HepG2 (cell line): Measurements from ENCODE around the gene ZSCAN21. TPM values are rescaled to one million over a fixed set of nuclear protein-coding genes. Genes with fewer than 3 reads are reported as not detected.

Experiments used
- CERS6 ChIP-seq: sonication (generic); formaldehyde crosslinking; IDR thresholded peaks from 2 replicates; pipeline ENCODE4 v1.5.0; 2020; ENCODE audit warnings: missing genetic modification reagents
- E2F1 ChIP-seq: sonication (generic); formaldehyde crosslinking; IDR thresholded peaks from 2 replicates; pipeline ENCODE4 v1.5.0; 2020; ENCODE audit warnings: missing genetic modification reagents
- HNF1B ChIP-seq: sonication (generic); formaldehyde crosslinking; IDR thresholded peaks from 2 replicates; pipeline ENCODE4 v1.5.1; 2020; ENCODE audit warnings: mild to moderate bottlenecking, moderate library complexity, missing genetic modification reagents
- MLX ChIP-seq: IDR thresholded peaks from 2 replicates; pipeline ENCODE4 v1.6.1; 2016
- MTA1 ChIP-seq: sonication (generic); formaldehyde crosslinking; IDR thresholded peaks from 2 replicates; pipeline ENCODE4 v1.4.0; 2020; ENCODE audit warnings: missing genetic modification reagents, mild to moderate bottlenecking, borderline replicate concordance
- NRL ChIP-seq: sonication (generic); formaldehyde crosslinking; IDR thresholded peaks from 2 replicates; pipeline ENCODE4 v1.5.0; 2020; ENCODE audit warnings: missing genetic modification reagents, mild to moderate bottlenecking, moderate library complexity, borderline replicate concordance
- PTBP1 ChIP-seq: fragments of 200-400 bp; formaldehyde crosslinking; IDR thresholded peaks from 2 replicates; pipeline ENCODE4 v1.6.1; 2018; ENCODE audit warnings: low read length, low read depth; ENCODE audit not compliant: poor library complexity, severe bottlenecking
- SKIL ChIP-seq: sonication (generic); formaldehyde crosslinking; IDR thresholded peaks from 2 replicates; pipeline ENCODE4 v1.8.0; 2022; ENCODE audit warnings: missing genetic modification reagents, mild to moderate bottlenecking, moderate library complexity, borderline replicate concordance
- SMARCE1 ChIP-seq: fragments of 450-650 bp; IDR thresholded peaks from 2 replicates; pipeline ENCODE4 v1.6.1; 2017; ENCODE audit warnings: borderline replicate concordance
- SP5 ChIP-seq: IDR thresholded peaks from 2 replicates; pipeline ENCODE4 v1.6.1; 2016; ENCODE audit warnings: low read depth, borderline replicate concordance
- SUZ12 ChIP-seq: fragments of 150-350 bp; IDR thresholded peaks from 2 replicates; pipeline ENCODE4 v1.6.1; 2014; ENCODE audit warnings: low read depth, low read length
- TEAD3 ChIP-seq: optimal IDR thresholded peaks from 2 replicates; pipeline ENCODE3; 2016; ENCODE audit warnings: borderline replicate concordance
- TGIF2 ChIP-seq: IDR thresholded peaks from 2 replicates; pipeline ENCODE4 v1.6.1; 2016; ENCODE audit warnings: control low read depth, missing compliant biosample characterization
- XRCC5 ChIP-seq: fragments of 200-400 bp; formaldehyde crosslinking; optimal IDR thresholded peaks from 2 replicates; pipeline ENCODE3; 2017; ENCODE audit warnings: mild to moderate bottlenecking, low read length
- ZBTB1 ChIP-seq: sonication (generic); formaldehyde crosslinking; IDR thresholded peaks from 2 replicates; pipeline ENCODE4 v1.4.0; 2020; ENCODE audit warnings: missing genetic modification reagents, borderline replicate concordance
- ZNF432 ChIP-seq: sonication (generic); formaldehyde crosslinking; IDR thresholded peaks from 2 replicates; pipeline ENCODE4 v1.5.0; 2020; ENCODE audit warnings: missing genetic modification reagents, mild to moderate bottlenecking, borderline replicate concordance
- ZXDC ChIP-seq: sonication (generic); formaldehyde crosslinking; IDR thresholded peaks from 2 replicates; pipeline ENCODE4 v1.5.0; 2020; ENCODE audit warnings: mild to moderate bottlenecking, missing genetic modification reagents
- polyA plus RNA-seq, 8 experiments: library from polyadenylated mRNA; depleted of rRNA in 3 of 8; stranded (reverse) in 7 of 8; unstranded in 1 of 8; fragments of >200 nt; fragmentation: Illumina TruSeq in 4 of 8; extraction: Trizol in 4 of 8; gene quantifications; 2 replicates each; pipeline versions ENCODE4 v1.2.1 to v1.2.3, GENCODE V29; 2011 to 2016; ENCODE audit warnings: low read depth in 4 of 8, missing spikeins in 1 of 8, mixed read lengths in 1 of 8; ENCODE audit not compliant: insufficient read depth in 1 of 8
- total RNA-seq, 5 experiments: library from RNA; depleted of rRNA; stranded (reverse); fragments of >200 nt; fragmentation: Illumina TruSeq; extraction: Trizol; gene quantifications; 2 replicates each; pipeline ENCODE4 v1.2.3, GENCODE V29; 2016; ENCODE audit warnings: low read depth in 1 of 5

ZSCAN21 gene
- total and polyA plus RNA-seq, 2 of the 13 experiments (the other 11 are each of a cell fraction or from before 2014, with no cell fraction given): 7.0 to 10.0 TPM

GRCh38 chr7:100003711-100004661 lies 45.6 kb upstream of the ZSCAN21 start (continued):
- no peak for TF ChIP-seq CERS6
- TF ChIP-seq MLX: peak; percentile 93
- peak; percentile 98 for TF ChIP-seq XRCC5
- no peak for TF ChIP-seq SP5 (CRISPR knock-in tag)
- TF ChIP-seq SUZ12: no peak
- TF ChIP-seq TEAD3: peak; percentile 49
- TF ChIP-seq NRL (CRISPR knock-in tag): peak; percentile 73; the same call in 1 of the 2 replicates
- TF ChIP-seq SKIL: peak; percentile 97
- no peak for TF ChIP-seq ZBTB1
- peak; percentile 98 for TF ChIP-seq HNF1B (CRISPR knock-in tag)
- no peak for TF ChIP-seq SMARCE1
- no peak for TF ChIP-seq ZNF432 (CRISPR knock-in tag)
- peak; percentile 98 for TF ChIP-seq MTA1 (CRISPR knock-in tag)
- no peak for TF ChIP-seq E2F1 (CRISPR knock-in tag)
- no peak for TF ChIP-seq TGIF2 (CRISPR knock-in tag)
- TF ChIP-seq PTBP1: no peak
- peak; percentile 82; the same call in 1 of the 2 replicates for TF ChIP-seq ZXDC
